Smooth muscle cell (in vitro differentiated cells): ENCODE measurements around the gene SCML2. TPM values are rescaled to one million over a fixed set of nuclear protein-coding genes. Genes with fewer than 3 reads are reported as not detected.
A peak's percentile ranks its signal among the peaks of the same experiment; 100 is the strongest.

Source experiments
- DNase-seq: peaks from one replicate; lab custom pipeline; 2025; ENCODE audit not compliant: unreplicated experiment; lab: John Stamatoyannopoulos, UW
- H2AFZ ChIP-seq: fragments of 200-600 bp; sonication (generic); 2 replicates; pipeline ENCODE4 v1.6.0; 2016; ENCODE audit warnings: antibody characterized with exemption, low read depth, mild to moderate bottlenecking
- H3F3A ChIP-seq: fragments of 200-600 bp; sonication (generic); 2 replicates; pipeline ENCODE4 v1.6.0; 2017; ENCODE audit warnings: antibody characterized with exemption, low read depth
- H3K27ac ChIP-seq: fragments of 200-600 bp; sonication (generic); 2 replicates; pipeline ENCODE4 v1.5.1; 2016; ENCODE audit warnings: low read depth, mild to moderate bottlenecking
- H3K27me3 ChIP-seq: fragments of 200-600 bp; sonication (generic); 2 replicates; pipeline ENCODE4 v1.6.1; 2016; ENCODE audit warnings: low read depth, mild to moderate bottlenecking
- H3K36me3 ChIP-seq: fragments of 200-600 bp; sonication (generic); 2 replicates; pipeline ENCODE4 v1.5.1; 2016; ENCODE audit warnings: low read depth
- H3K4me1 ChIP-seq: fragments of 200-600 bp; sonication (generic); 2 replicates; pipeline ENCODE4 v1.5.1; 2016; ENCODE audit warnings: low read depth
- H3K4me2 ChIP-seq: fragments of 200-600 bp; sonication (generic); 2 replicates; pipeline ENCODE4 v1.6.0; 2016; ENCODE audit warnings: mild to moderate bottlenecking
- H3K4me3 ChIP-seq: fragments of 200-600 bp; sonication (generic); 2 replicates; pipeline ENCODE4 v1.5.1; 2016; ENCODE audit warnings: mild to moderate bottlenecking
- H3K79me2 ChIP-seq: fragments of 200-600 bp; sonication (generic); 2 replicates; pipeline ENCODE4 v1.6.0; 2016; ENCODE audit warnings: low read depth, mild to moderate bottlenecking
- H3K9ac ChIP-seq: fragments of 200-600 bp; sonication (generic); 2 replicates; pipeline ENCODE4 v1.6.0; 2016; ENCODE audit warnings: low read depth
- H3K9me3 ChIP-seq: fragments of 200-600 bp; sonication (generic); replicated peaks from 2 replicates; pipeline ENCODE4 v1.5.1; 2016; ENCODE audit warnings: low read depth
- H4K20me1 ChIP-seq: fragments of 200-600 bp; sonication (generic); 2 replicates; pipeline ENCODE4 v1.6.0; 2016; ENCODE audit warnings: low read depth
- WGBS: methylation state at CpG from one replicate; pipeline ENCODE4 v1.1.7; 2016; ENCODE audit warnings: low lambda C conversion rate; 5-methylcytosine and 5-hydroxymethylcytosine counted together
- polyA plus RNA-seq: library from polyadenylated mRNA; unstranded; fragments of >200 nt; fragmentation: Nextera tagmentation; extraction: Ambion mirVana; gene quantifications from 2 replicates; pipeline ENCODE4 v1.2.1, GENCODE V29; 2016
- total RNA-seq: library from RNA; depleted of rRNA; stranded (reverse); fragments of >200 nt; gene quantifications from 2 replicates; pipeline ENCODE4 v1.2.3, GENCODE V29; 2014
- TF ChIP-seq, protein P1 (sequence below): fragments of 200-600 bp; sonication (generic); IDR thresholded peaks from 2 replicates; pipeline ENCODE4 v1.5.1; 2017; ENCODE audit warnings: borderline replicate concordance, mild to moderate bottlenecking, antibody characterized with exemption; ENCODE audit not compliant: insufficient read depth, poor library complexity, severe bottlenecking

Gene SCML2
- total and polyA plus RNA-seq, 2 experiments from 2014 or later = 1.5 to 1.8 TPM

DNA sequence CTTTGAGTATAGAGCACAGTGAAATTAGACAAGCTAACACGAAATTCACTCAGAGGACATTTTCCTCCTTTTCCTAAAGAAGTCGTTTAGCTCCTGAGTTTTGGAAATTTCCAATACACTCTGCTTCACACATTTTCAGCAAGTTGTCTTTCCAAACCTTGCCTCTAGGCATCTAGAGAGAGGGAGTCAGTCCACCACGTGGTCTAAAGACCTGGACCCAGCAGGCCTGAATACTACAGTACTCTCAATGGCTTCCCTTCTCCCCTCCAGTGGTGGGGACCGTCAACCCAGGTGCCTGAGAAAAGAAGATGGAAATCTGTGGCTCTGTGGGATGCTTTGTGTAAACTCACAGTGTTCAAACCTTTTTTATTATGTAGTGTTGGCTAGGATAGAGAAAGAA, 13.9 kb upstream of the SCML2 start:
- H3K9me3 ChIP-seq = no peaks in the 10 kb centered on the region
- H3K4me2 ChIP-seq = no peak overlapping the region
- no peak overlapping the region for H3K9ac ChIP-seq
- no peak overlapping the region for H3K4me3 ChIP-seq
- no peaks in the 10 kb centered on the region for H3K79me2 ChIP-seq
- no peaks in the 10 kb centered on the region for H3K36me3 ChIP-seq
- no peaks in the 10 kb centered on the region for H4K20me1 ChIP-seq
- 59% methylated on average over 4 of the region's 4 CpGs for WGBS
- no peak for DNase-seq
- H3F3A ChIP-seq = no peaks in the 10 kb centered on the region
- no peaks in the 10 kb centered on the region for H3K4me1 ChIP-seq
- no peak overlapping the region for H2AFZ ChIP-seq
- no peak overlapping the region for H3K27ac ChIP-seq
- H3K27me3 ChIP-seq = no peaks in the 10 kb centered on the region
- TF ChIP-seq, protein P1, sequence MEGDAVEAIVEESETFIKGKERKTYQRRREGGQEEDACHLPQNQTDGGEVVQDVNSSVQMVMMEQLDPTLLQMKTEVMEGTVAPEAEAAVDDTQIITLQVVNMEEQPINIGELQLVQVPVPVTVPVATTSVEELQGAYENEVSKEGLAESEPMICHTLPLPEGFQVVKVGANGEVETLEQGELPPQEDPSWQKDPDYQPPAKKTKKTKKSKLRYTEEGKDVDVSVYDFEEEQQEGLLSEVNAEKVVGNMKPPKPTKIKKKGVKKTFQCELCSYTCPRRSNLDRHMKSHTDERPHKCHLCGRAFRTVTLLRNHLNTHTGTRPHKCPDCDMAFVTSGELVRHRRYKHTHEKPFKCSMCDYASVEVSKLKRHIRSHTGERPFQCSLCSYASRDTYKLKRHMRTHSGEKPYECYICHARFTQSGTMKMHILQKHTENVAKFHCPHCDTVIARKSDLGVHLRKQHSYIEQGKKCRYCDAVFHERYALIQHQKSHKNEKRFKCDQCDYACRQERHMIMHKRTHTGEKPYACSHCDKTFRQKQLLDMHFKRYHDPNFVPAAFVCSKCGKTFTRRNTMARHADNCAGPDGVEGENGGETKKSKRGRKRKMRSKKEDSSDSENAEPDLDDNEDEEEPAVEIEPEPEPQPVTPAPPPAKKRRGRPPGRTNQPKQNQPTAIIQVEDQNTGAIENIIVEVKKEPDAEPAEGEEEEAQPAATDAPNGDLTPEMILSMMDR = no peak

DNA sequence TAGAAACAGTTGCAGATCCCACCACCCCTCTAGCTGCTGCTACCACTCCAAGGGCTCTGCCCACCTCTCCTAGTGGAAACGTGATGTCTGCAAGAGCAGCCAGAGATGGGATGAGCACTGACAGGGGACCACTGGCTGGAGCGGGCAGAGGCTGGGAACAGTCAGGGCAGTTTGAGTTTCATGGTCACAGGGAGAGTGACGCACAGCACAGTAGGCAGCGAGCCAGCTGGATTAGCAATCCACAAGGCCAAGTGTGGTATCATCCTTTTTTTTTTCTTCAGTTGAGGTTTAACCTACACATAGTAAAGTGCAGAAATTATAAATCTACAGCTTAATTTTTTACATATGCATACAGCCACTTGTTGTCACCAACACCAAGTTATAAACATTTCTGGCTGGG, 6.4 kb upstream of the SCML2 start:
- no peak for DNase-seq
- H3K4me3 ChIP-seq = no peak overlapping the region
- H3K27me3 ChIP-seq = peaks cover 19% of the 10 kb centered on the region
- no peak overlapping the region for H3K27ac ChIP-seq
- H3F3A ChIP-seq = no peaks in the 10 kb centered on the region
- no peak overlapping the region for H3K4me2 ChIP-seq
- no peaks in the 10 kb centered on the region for H3K79me2 ChIP-seq
- H2AFZ ChIP-seq = no peak overlapping the region
- H4K20me1 ChIP-seq = no peaks in the 10 kb centered on the region
- TF ChIP-seq, protein P1 = no peak
- no peaks in the 10 kb centered on the region for H3K36me3 ChIP-seq
- H3K9ac ChIP-seq = no peak overlapping the region
- no peaks in the 10 kb centered on the region for H3K4me1 ChIP-seq
- H3K9me3 ChIP-seq = no peaks in the 10 kb centered on the region
- 65% methylated on average over 4 of the region's 4 CpGs for WGBS

DNA sequence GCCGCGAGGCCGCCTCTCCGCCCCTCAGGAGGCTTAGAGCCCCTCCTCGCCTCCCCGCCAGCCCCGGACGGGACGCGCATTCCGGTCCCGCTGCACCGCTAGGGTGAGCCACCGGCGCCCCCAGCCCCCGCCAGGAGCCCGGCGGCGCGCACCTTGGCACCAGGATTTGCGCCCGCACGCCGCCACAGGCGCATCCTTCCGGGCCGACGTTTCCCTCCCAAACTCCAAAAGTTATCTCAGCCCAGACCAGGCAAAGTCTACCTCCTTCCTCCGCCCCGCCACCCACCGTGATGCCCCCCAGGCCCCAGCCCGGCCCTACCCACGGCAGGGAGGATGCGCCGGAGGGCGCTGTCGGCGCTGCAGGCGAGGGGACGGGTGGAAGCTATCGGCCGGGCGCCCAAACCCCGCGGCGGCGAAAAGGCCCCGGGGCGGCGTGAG, 538 bp downstream of the SCML2 start:
- Histone ChIP-seq H3K9ac (no peak overlapping the region), H3K36me3 (no peaks in the 10 kb centered on the region), H4K20me1 (no peaks in the 10 kb centered on the region), H2AFZ (peak overlapping the region; percentile 62), H3F3A (no peaks in the 10 kb centered on the region), H3K4me1 (peaks cover 7% of the 10 kb centered on the region), H3K79me2 (no peaks in the 10 kb centered on the region), H3K4me2 (peak overlapping the region; percentile 85), H3K27ac (no peak overlapping the region), H3K27me3 (peaks cover 39% of the 10 kb centered on the region), H3K4me3 (peak overlapping the region; percentile 57), H3K9me3 (no peaks in the 10 kb centered on the region)
- no peak for DNase-seq
- TF ChIP-seq, protein P1 = no peak
- 55% methylated on average over 36 of the region's 50 CpGs for WGBS

DNA sequence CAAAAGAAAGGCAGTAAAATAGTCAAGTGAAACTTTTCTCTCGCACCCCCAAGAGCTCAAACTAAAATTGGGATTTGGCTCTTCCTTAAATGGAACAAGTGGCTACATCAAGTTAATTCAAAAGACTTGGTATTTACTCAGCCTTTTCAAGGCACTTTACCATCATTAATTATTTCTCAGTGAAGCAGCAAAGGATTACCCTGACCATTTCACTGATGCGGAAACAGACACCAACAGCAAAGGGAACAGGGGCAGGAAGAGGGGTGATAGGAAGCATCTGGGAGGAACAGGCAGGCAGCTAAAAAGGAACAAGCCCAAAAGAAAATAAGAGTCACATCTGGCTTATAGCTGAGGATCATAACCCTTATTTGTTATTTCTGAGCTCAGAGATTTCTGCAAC, 2.7 kb downstream of the SCML2 start:
- no peaks in the 10 kb centered on the region for H3F3A ChIP-seq
- H3K36me3 ChIP-seq = no peaks in the 10 kb centered on the region
- WGBS = 79% methylated on average over 2 of the region's 2 CpGs
- peaks cover 7% of the 10 kb centered on the region for H3K4me1 ChIP-seq
- H3K27me3 ChIP-seq = peaks cover 23% of the 10 kb centered on the region
- TF ChIP-seq, protein P1 = no peak
- no peak overlapping the region for H3K4me3 ChIP-seq
- H4K20me1 ChIP-seq = no peaks in the 10 kb centered on the region
- no peak overlapping the region for H3K4me2 ChIP-seq
- no peak for DNase-seq
- no peak overlapping the region for H2AFZ ChIP-seq
- no peak overlapping the region for H3K27ac ChIP-seq
- H3K9ac ChIP-seq = no peak overlapping the region
- no peaks in the 10 kb centered on the region for H3K9me3 ChIP-seq
- H3K79me2 ChIP-seq = no peaks in the 10 kb centered on the region
